IMR-90 (cell line): ENCODE data around the gene CCDC50. TPM values are rescaled to one million over a fixed set of nuclear protein-coding genes. Genes with fewer than 3 reads are reported as not detected.

Experiments used
- ATAC-seq: fragments of 200-7000 bp; cut with Tn5 transposase; 2 replicates; pipeline ENCODE4 v1.9.1; 2020; ENCODE audit warnings: low read depth, mild to moderate bottlenecking, moderate library complexity
- BruUV-seq: library from RNA; stranded (reverse); fragments of 400-500 nt; replicated peaks from 2 replicates; lab custom pipeline; 2021; lab: Mats Ljungman, UMichigan
- CTCF ChIA-PET: fragments of 300-600 bp; formaldehyde crosslinking; extraction: SDS; loops from one replicate; lab custom pipeline; 2021; ENCODE audit warnings: antibody characterized with exemption; lab: Yijun Ruan, JAX
- POLR2A ChIA-PET: fragments of 300-600 bp; sonication (Branson Sonifier 250); formaldehyde crosslinking; loops from one replicate; lab custom pipeline; 2022; ENCODE audit warnings: antibody characterized with exemption; ENCODE audit not compliant: unreplicated experiment; lab: Charles Lee
- DNase-seq: peaks from one replicate; pipeline ENCODE4 v3.0.0; 2013
- H2AFZ ChIP-seq: replicated peaks from 2 replicates; pipeline ENCODE3; 2013; ENCODE audit warnings: low read length, mild to moderate bottlenecking; ENCODE audit not compliant: poor library complexity
- H2AK5ac ChIP-seq: 2 replicates; pipeline ENCODE4 v1.6.1; 2013; ENCODE audit warnings: low read depth, low read length, inconsistent platforms
- H2AK9ac ChIP-seq: replicated peaks from 2 replicates; pipeline ENCODE3; 2013; ENCODE audit warnings: mild to moderate bottlenecking, low read depth, low read length, moderate library complexity; ENCODE audit not compliant: poor library complexity
- H2BK120ac ChIP-seq: 2 replicates; pipeline ENCODE4 v1.6.1; 2013; ENCODE audit warnings: low read depth, low read length, inconsistent platforms
- H2BK15ac ChIP-seq: 3 replicates; pipeline ENCODE4 v1.6.1; 2013; ENCODE audit warnings: low read depth, low read length, inconsistent platforms
- H2BK20ac ChIP-seq: 2 replicates; pipeline ENCODE4 v1.6.1; 2013; ENCODE audit warnings: low read depth, mild to moderate bottlenecking, inconsistent platforms, low read length, moderate library complexity
- H2BK5ac ChIP-seq: 2 replicates; pipeline ENCODE4 v1.6.1; 2013; ENCODE audit warnings: mild to moderate bottlenecking, low read depth, low read length, inconsistent platforms; ENCODE audit not compliant: poor library complexity, severe bottlenecking
- H3K14ac ChIP-seq: replicated peaks from 2 replicates; pipeline ENCODE4 v1.6.1; 2013; ENCODE audit warnings: low read depth, low read length, inconsistent platforms
- H3K18ac ChIP-seq: 2 replicates; pipeline ENCODE4 v1.6.1; 2013; ENCODE audit warnings: low read depth, low read length, control low read depth
- H3K23ac ChIP-seq: 2 replicates; pipeline ENCODE4 v1.6.1; 2013; ENCODE audit warnings: low read depth, low read length, inconsistent platforms
- H3K27ac ChIP-seq: 2 replicates; pipeline ENCODE4 v1.5.1; 2013; ENCODE audit warnings: mild to moderate bottlenecking, control low read depth, low read length; ENCODE audit not compliant: insufficient read depth
- H3K27me3 ChIP-seq: 2 replicates; pipeline ENCODE4 v1.6.1; 2013; ENCODE audit warnings: low read length; ENCODE audit not compliant: control insufficient read depth, insufficient read depth
- H3K36me3 ChIP-seq: 2 replicates; pipeline ENCODE4 v1.6.1; 2013; ENCODE audit warnings: low read length, mixed read lengths; ENCODE audit not compliant: control insufficient read depth, insufficient read depth
- H3K4ac ChIP-seq: 2 replicates; pipeline ENCODE4 v1.6.1; 2013; ENCODE audit warnings: low read depth, low read length, inconsistent platforms
- H3K4me1 ChIP-seq: 2 replicates; pipeline ENCODE4 v1.6.1; 2013; ENCODE audit warnings: low read length, mixed read lengths; ENCODE audit not compliant: control insufficient read depth, insufficient read depth
- H3K4me2 ChIP-seq: 2 replicates; pipeline ENCODE4 v1.6.1; 2013; ENCODE audit warnings: low read depth, mild to moderate bottlenecking, control low read depth, low read length, moderate library complexity
- H3K4me3 ChIP-seq: 2 replicates; pipeline ENCODE4 v1.5.1; 2013; ENCODE audit warnings: low read depth, mild to moderate bottlenecking, control low read depth, low read length, moderate library complexity; ENCODE audit not compliant: insufficient read depth
- H3K56ac ChIP-seq: 2 replicates; pipeline ENCODE4 v1.6.1; 2013; ENCODE audit warnings: low read length, inconsistent platforms; ENCODE audit not compliant: insufficient read depth; ENCODE audit errors: extremely low read depth
- H3K79me1 ChIP-seq, 2 experiments: 2 replicates each; pipeline ENCODE4 v1.6.1; 2013; ENCODE audit warnings: low read length in 2 of 2, inconsistent platforms in 1 of 2, low read depth in 1 of 2
- H3K9ac ChIP-seq: 2 replicates; pipeline ENCODE4 v1.6.1; 2013; ENCODE audit warnings: low read depth, low read length, control low read depth
- H3K9me1 ChIP-seq: 2 replicates; pipeline ENCODE4 v1.6.1; 2013; ENCODE audit warnings: low read length, inconsistent platforms; ENCODE audit not compliant: insufficient read depth
- H3K9me3 ChIP-seq: 2 replicates; pipeline ENCODE4 v1.6.1; 2013; ENCODE audit warnings: low read length; ENCODE audit not compliant: control insufficient read depth, insufficient read depth
- H4K20me1 ChIP-seq: 2 replicates; pipeline ENCODE4 v1.6.1; 2013; ENCODE audit warnings: low read length, inconsistent platforms; ENCODE audit not compliant: insufficient read depth
- H4K5ac ChIP-seq: 2 replicates; pipeline ENCODE4 v1.6.1; 2013; ENCODE audit warnings: mild to moderate bottlenecking, low read depth, low read length, control low read depth
- H4K8ac ChIP-seq, 2 experiments: 2 replicates each; pipeline ENCODE4 v1.6.1; 2013; ENCODE audit warnings: low read depth in 2 of 2, low read length in 2 of 2, control low read depth in 1 of 2, inconsistent platforms in 1 of 2
- H4K91ac ChIP-seq: 2 replicates; pipeline ENCODE4 v1.6.1; 2013; ENCODE audit warnings: low read depth, low read length, inconsistent platforms; ENCODE audit not compliant: insufficient read depth
- BHLHE40 ChIP-seq: fragments of 150-350 bp; IDR thresholded peaks from 2 replicates; pipeline ENCODE4 v1.6.1; 2016; ENCODE audit warnings: mild to moderate bottlenecking, low read depth, low read length
- CEBPB ChIP-seq: IDR thresholded peaks from 2 replicates; pipeline ENCODE4 v1.6.1; 2012; ENCODE audit warnings: low read depth, low read length, improper control_type of control experiment
- CHD1 ChIP-seq: IDR thresholded peaks from 2 replicates; pipeline ENCODE4 v1.6.1; 2012; ENCODE audit warnings: low read depth, low read length, improper control_type of control experiment
- FOS ChIP-seq: fragments of 150-350 bp; IDR thresholded peaks from 2 replicates; pipeline ENCODE4 v1.6.1; 2016; ENCODE audit warnings: low read depth, low read length
- MAFK ChIP-seq: IDR thresholded peaks from 2 replicates; pipeline ENCODE4 v1.6.1; 2012; ENCODE audit warnings: low read depth, low read length, improper control_type of control experiment
- MAZ ChIP-seq: IDR thresholded peaks from 2 replicates; pipeline ENCODE4 v1.6.1; 2012; ENCODE audit warnings: low read depth, mild to moderate bottlenecking, low read length, improper control_type of control experiment, moderate library complexity, borderline replicate concordance
- MXI1 ChIP-seq: IDR thresholded peaks from 2 replicates; pipeline ENCODE4 v1.6.1; 2012; ENCODE audit warnings: low read depth, mild to moderate bottlenecking, low read length, moderate library complexity, borderline replicate concordance
- NFE2L2 ChIP-seq: fragments of 150-350 bp; IDR thresholded peaks from 2 replicates; pipeline ENCODE4 v1.6.1; 2016; ENCODE audit warnings: low read depth, mild to moderate bottlenecking, low read length
- POLR2A ChIP-seq: IDR thresholded peaks from 2 replicates; pipeline ENCODE4 v1.6.1; 2012; ENCODE audit warnings: mild to moderate bottlenecking, low read depth, low read length
- RAD21 ChIP-seq: IDR thresholded peaks from 2 replicates; pipeline ENCODE4 v1.6.1; 2012; ENCODE audit warnings: low read length, improper control_type of control experiment
- RCOR1 ChIP-seq: IDR thresholded peaks from 2 replicates; pipeline ENCODE4 v1.6.1; 2012; ENCODE audit warnings: mild to moderate bottlenecking, low read length, improper control_type of control experiment; ENCODE audit not compliant: insufficient replicate concordance
- RFX5 ChIP-seq: IDR thresholded peaks from 2 replicates; pipeline ENCODE4 v1.8.0; 2012; ENCODE audit warnings: low read depth, mild to moderate bottlenecking, low read length, moderate library complexity
- SMC3 ChIP-seq: fragments of 150-350 bp; IDR thresholded peaks from 2 replicates; pipeline ENCODE4 v1.6.1; 2016; ENCODE audit warnings: low read depth, mild to moderate bottlenecking, antibody characterized with exemption, low read length, moderate library complexity
- WGBS, 2 experiments: methylation state at CpG; one replicate each; pipeline versions ENCODE4 v1.1.5 to v1.1.7; 2013; ENCODE audit warnings: missing lambda C conversion rate in 2 of 2; ENCODE audit not compliant: insufficient read length in 1 of 2; ENCODE audit errors: extremely low coverage in 2 of 2; 5-methylcytosine and 5-hydroxymethylcytosine counted together
- dilution Hi-C: fragments of 300-500 bp; cut with HindIII; formaldehyde crosslinking; loops from one replicate; pipeline ENCODE4 v1.14.3; 2018; ENCODE audit warnings: low sequenced_read_pairs; ENCODE audit not compliant: unreplicated experiment
- in situ Hi-C: fragments of 300-500 bp; cut with MboI; formaldehyde crosslinking; loops from 3 replicates; pipeline ENCODE4 v1.14.3; 2019; ENCODE audit warnings: low sequenced_read_pairs, inconsistent platforms, mixed read lengths
- intact Hi-C: fragments of 100-400 bp; cut with micrococcal nuclease; formaldehyde crosslinking; loops from 2 replicates; pipeline ENCODE4 v1.10.0; 2022
- polyA plus RNA-seq, 3 experiments: library from polyadenylated mRNA; depleted of rRNA; stranded (reverse); fragments of >200 nt; gene quantifications; 2 replicates each; pipeline ENCODE4 v1.2.3, GENCODE V29; 2012; ENCODE audit warnings: low replicate concordance in 1 of 3
- total RNA-seq: library from RNA; depleted of rRNA; stranded (reverse); fragments of >200 nt; gene quantifications from 2 replicates; pipeline ENCODE4 v1.2.3, GENCODE V29; 2012
- TF ChIP-seq, protein P1 (sequence below): conservative IDR thresholded peaks from 2 replicates; pipeline ENCODE4 v1.5.1; 2012; ENCODE audit warnings: mild to moderate bottlenecking, low read depth, low read length, improper control_type of control experiment
- TF ChIP-seq, protein P2 (sequence below): fragments of 150-350 bp; IDR thresholded peaks from 2 replicates; pipeline ENCODE4 v1.6.1; 2016; ENCODE audit warnings: low read depth, mild to moderate bottlenecking, low read length, moderate library complexity, borderline replicate concordance
- TF ChIP-seq, protein P3 (sequence below): fragments of 150-350 bp; IDR thresholded peaks from 2 replicates; pipeline ENCODE4 v1.6.1; 2017; ENCODE audit warnings: mild to moderate bottlenecking, antibody characterized with exemption, low read length, low read depth

The CCDC50 gene
- total and polyA plus RNA-seq, 2 of the 4 experiments (the other 2 are of a cell fraction) = 59.0 to 63.1 TPM

DNA sequence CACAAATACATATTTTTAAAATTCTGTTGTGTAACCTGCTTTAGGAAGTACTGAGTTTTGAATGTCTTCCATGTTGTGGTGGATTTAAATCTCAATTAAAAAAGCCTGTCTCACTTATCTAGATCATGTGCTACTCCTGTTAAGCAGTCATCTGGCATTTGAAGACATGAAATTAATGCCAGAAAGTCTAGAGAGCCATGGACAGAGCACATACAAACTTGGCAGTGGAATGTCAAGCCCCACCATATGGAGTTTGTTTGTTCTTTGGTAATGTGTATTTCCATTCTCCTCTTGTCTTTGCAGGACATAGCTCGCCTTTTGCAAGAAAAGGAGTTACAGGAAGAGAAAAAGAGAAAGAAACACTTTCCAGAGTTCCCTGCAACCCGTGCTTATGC is 40.4 kb downstream of the CCDC50 start:
- Histone ChIP-seq H3K4ac (no peak overlapping the region), H2BK5ac (peak overlapping the region; percentile 81), H4K8ac (peak overlapping the region in 1 of 2 experiments; percentile 39; a peak in 1 of 4 replicates), H4K5ac (no peak overlapping the region; the same call in 1 of the 2 replicates), H3K14ac (no peak overlapping the region), H3K9me3 (no peaks in the 10 kb centered on the region), H3K9ac (no peak overlapping the region), H3K79me1 (peaks cover 4 to 34% of the 10 kb centered on the region in 2 experiments; a peak in 2 of 4 replicates), H3K9me1 (peaks cover 2% of the 10 kb centered on the region; the same call in 1 of the 2 replicates), H3K18ac (no peak overlapping the region; the same call in 1 of the 2 replicates), H2BK120ac (no peak overlapping the region), H3K4me1 (peaks cover 4% of the 10 kb centered on the region; the same call in 1 of the 2 replicates), H3K4me3 (no peak overlapping the region), H3K56ac (no peak overlapping the region), H3K36me3 (peaks cover 8% of the 10 kb centered on the region), H2BK15ac (no peak overlapping the region), H4K91ac (no peak overlapping the region), H2AFZ (no peak overlapping the region), H3K27me3 (no peaks in the 10 kb centered on the region), H2BK20ac (no peak overlapping the region), H2AK9ac (no peak overlapping the region), H4K20me1 (no peaks in the 10 kb centered on the region), H3K4me2 (no peak overlapping the region), H3K23ac (peak overlapping the region; percentile 34; the same call in 1 of the 2 replicates), H2AK5ac (no peak overlapping the region), H3K27ac (peak overlapping the region; percentile 47; the same call in 1 of the 2 replicates)
- peak; percentile 58 for DNase-seq
- in situ Hi-C loops = loop anchor here (10.0 kb wide), 1 partner anchor 125 kb away; no protein-coding TSS in a partner anchor
- no TSS peak for BruUV-seq
- TF ChIP-seq MAFK = no peak
- TF ChIP-seq, protein P1, sequence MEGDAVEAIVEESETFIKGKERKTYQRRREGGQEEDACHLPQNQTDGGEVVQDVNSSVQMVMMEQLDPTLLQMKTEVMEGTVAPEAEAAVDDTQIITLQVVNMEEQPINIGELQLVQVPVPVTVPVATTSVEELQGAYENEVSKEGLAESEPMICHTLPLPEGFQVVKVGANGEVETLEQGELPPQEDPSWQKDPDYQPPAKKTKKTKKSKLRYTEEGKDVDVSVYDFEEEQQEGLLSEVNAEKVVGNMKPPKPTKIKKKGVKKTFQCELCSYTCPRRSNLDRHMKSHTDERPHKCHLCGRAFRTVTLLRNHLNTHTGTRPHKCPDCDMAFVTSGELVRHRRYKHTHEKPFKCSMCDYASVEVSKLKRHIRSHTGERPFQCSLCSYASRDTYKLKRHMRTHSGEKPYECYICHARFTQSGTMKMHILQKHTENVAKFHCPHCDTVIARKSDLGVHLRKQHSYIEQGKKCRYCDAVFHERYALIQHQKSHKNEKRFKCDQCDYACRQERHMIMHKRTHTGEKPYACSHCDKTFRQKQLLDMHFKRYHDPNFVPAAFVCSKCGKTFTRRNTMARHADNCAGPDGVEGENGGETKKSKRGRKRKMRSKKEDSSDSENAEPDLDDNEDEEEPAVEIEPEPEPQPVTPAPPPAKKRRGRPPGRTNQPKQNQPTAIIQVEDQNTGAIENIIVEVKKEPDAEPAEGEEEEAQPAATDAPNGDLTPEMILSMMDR = no peak
- no peak for TF ChIP-seq CEBPB
- TF ChIP-seq MAZ = no peak
- TF ChIP-seq BHLHE40 = no peak
- no peak for TF ChIP-seq POLR2A
- TF ChIP-seq RAD21 = no peak
- TF ChIP-seq RFX5 = no peak
- TF ChIP-seq, protein P2, sequence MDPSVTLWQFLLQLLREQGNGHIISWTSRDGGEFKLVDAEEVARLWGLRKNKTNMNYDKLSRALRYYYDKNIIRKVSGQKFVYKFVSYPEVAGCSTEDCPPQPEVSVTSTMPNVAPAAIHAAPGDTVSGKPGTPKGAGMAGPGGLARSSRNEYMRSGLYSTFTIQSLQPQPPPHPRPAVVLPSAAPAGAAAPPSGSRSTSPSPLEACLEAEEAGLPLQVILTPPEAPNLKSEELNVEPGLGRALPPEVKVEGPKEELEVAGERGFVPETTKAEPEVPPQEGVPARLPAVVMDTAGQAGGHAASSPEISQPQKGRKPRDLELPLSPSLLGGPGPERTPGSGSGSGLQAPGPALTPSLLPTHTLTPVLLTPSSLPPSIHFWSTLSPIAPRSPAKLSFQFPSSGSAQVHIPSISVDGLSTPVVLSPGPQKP = no peak
- no peak for TF ChIP-seq SMC3
- TF ChIP-seq, protein P3, sequence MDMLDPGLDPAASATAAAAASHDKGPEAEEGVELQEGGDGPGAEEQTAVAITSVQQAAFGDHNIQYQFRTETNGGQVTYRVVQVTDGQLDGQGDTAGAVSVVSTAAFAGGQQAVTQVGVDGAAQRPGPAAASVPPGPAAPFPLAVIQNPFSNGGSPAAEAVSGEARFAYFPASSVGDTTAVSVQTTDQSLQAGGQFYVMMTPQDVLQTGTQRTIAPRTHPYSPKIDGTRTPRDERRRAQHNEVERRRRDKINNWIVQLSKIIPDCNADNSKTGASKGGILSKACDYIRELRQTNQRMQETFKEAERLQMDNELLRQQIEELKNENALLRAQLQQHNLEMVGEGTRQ = no peak
- TF ChIP-seq FOS = no peak
- no peak for TF ChIP-seq MXI1
- TF ChIP-seq CHD1 = no peak
- TF ChIP-seq RCOR1 = no peak
- TF ChIP-seq NFE2L2 = no peak
- CTCF ChIA-PET = no interaction called here
- peak; percentile 43 for ATAC-seq
- dilution Hi-C loops = no loop called here
- intact Hi-C loops = no loop called here
- no CpG with 5 or more reads among the region's 2 CpGs for WGBS, 2 experiments
- POLR2A ChIA-PET = no interaction called here
